Body of pancreas (tissue), 4 donors: Measurements from ENCODE around the gene NMNAT1.

Source experiments
- POLR2A ChIP-seq, 3 donors: fragments of 450-650 bp; IDR thresholded peaks; one replicate each; pipeline ENCODE4 v1.6.1; 2016; ENCODE audit warnings: antibody characterized with exemption in 3 of 3, mild to moderate bottlenecking in 2 of 3
- TF ChIP-seq, protein P1 (sequence below), 7 experiments: fragments of 450-650 bp in 4 of 7; fragments of 200-600 bp in 3 of 7; sonication (generic) in 3 of 7; IDR thresholded peaks; one replicate each; pipeline ENCODE4 v1.5.1; 2016 to 2019; ENCODE audit warnings: antibody characterized with exemption in 7 of 7

DNA sequence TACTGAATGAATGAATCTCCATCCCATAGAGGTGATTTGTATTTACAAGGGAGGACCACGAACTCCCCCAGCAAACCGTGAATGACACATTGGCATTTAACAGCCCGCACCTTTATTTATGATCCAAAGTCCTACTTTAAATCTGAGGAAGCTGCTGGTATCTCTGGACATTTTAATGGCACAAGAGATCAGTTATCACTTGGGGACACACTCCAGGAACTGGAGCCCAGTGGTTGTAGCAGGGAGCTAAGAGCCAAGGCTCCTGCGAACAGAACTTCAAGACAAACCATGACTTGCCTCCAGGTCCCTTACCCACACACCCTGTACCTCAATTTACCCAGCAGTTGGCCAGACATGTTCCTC lies 34.4 kb upstream of the NMNAT1 start:
- TF ChIP-seq, protein P1, sequence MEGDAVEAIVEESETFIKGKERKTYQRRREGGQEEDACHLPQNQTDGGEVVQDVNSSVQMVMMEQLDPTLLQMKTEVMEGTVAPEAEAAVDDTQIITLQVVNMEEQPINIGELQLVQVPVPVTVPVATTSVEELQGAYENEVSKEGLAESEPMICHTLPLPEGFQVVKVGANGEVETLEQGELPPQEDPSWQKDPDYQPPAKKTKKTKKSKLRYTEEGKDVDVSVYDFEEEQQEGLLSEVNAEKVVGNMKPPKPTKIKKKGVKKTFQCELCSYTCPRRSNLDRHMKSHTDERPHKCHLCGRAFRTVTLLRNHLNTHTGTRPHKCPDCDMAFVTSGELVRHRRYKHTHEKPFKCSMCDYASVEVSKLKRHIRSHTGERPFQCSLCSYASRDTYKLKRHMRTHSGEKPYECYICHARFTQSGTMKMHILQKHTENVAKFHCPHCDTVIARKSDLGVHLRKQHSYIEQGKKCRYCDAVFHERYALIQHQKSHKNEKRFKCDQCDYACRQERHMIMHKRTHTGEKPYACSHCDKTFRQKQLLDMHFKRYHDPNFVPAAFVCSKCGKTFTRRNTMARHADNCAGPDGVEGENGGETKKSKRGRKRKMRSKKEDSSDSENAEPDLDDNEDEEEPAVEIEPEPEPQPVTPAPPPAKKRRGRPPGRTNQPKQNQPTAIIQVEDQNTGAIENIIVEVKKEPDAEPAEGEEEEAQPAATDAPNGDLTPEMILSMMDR (IDR thresholded peaks at IDR 0.05): no peak
- TF ChIP-seq POLR2A (IDR thresholded peaks at IDR 0.05): no peak
